SK-N-SH treated with all-trans-retinoic acid at 6 μM for 48 hours (cell line): Measurements from ENCODE around the gene KCNG3.

Source experiments
- ATAC-seq: fragments of 200-7000 bp; cut with Tn5 transposase; 3 replicates; pipeline ENCODE4 v1.9.1; 2020; ENCODE audit warnings: mild to moderate bottlenecking, moderate library complexity
- ARNTL ChIP-seq: fragments of 450-650 bp; formaldehyde crosslinking; IDR thresholded peaks from 2 replicates; pipeline ENCODE4 v1.5.0; 2020; ENCODE audit warnings: low read depth, mild to moderate bottlenecking, moderate library complexity, borderline replicate concordance
- CSDC2 ChIP-seq: fragments of 250-450 bp; sonication (Bioruptor Pico); IDR thresholded peaks from 2 replicates; pipeline ENCODE4 v1.5.0; 2020; ENCODE audit warnings: mild to moderate bottlenecking, moderate library complexity
- ESRRG ChIP-seq: fragments of 250-450 bp; sonication (Bioruptor Pico); IDR thresholded peaks from 2 replicates; pipeline ENCODE4 v1.6.1; 2021; ENCODE audit warnings: mild to moderate bottlenecking
- GLIS3 ChIP-seq: fragments of 250-450 bp; sonication (Bioruptor Pico); IDR thresholded peaks from 2 replicates; pipeline ENCODE4 v1.5.0; 2020; ENCODE audit warnings: mild to moderate bottlenecking, moderate library complexity
- ISL1 ChIP-seq: fragments of 250-450 bp; sonication (Bioruptor Pico); IDR thresholded peaks from 2 replicates; pipeline ENCODE4 v2.1.2; 2022; ENCODE audit warnings: mild to moderate bottlenecking, moderate library complexity
- OSR1 ChIP-seq: fragments of 250-450 bp; sonication (Bioruptor Pico); IDR thresholded peaks from 2 replicates; pipeline ENCODE4 v1.8.0; 2022; ENCODE audit warnings: moderate library complexity, mild to moderate bottlenecking, inconsistent platforms
- PPARA ChIP-seq: fragments of 250-450 bp; sonication (Bioruptor Pico); IDR thresholded peaks from 2 replicates; pipeline ENCODE4 v1.5.0; 2020; ENCODE audit warnings: mild to moderate bottlenecking, borderline replicate concordance
- RARB ChIP-seq: fragments of 250-450 bp; sonication (Bioruptor Pico); IDR thresholded peaks from 2 replicates; pipeline ENCODE4 v1.8.0; 2021; ENCODE audit warnings: mild to moderate bottlenecking, moderate library complexity
- SNAI2 ChIP-seq: fragments of 250-450 bp; sonication (Bioruptor Pico); IDR thresholded peaks from 2 replicates; pipeline ENCODE4 v1.5.0; 2020; ENCODE audit warnings: mild to moderate bottlenecking, moderate library complexity
- TCF4 ChIP-seq: fragments of 250-450 bp; sonication (Bioruptor Pico); IDR thresholded peaks from 2 replicates; pipeline ENCODE4 v1.8.0; 2021; ENCODE audit warnings: mild to moderate bottlenecking, moderate library complexity, borderline replicate concordance
- ZC3H10 ChIP-seq: fragments of 250-450 bp; sonication (Bioruptor Pico); IDR thresholded peaks from 2 replicates; pipeline ENCODE4 v1.5.1; 2021; ENCODE audit warnings: mild to moderate bottlenecking, moderate library complexity
- ZFP3 ChIP-seq: fragments of 250-450 bp; sonication (Bioruptor Pico); IDR thresholded peaks from 2 replicates; pipeline ENCODE4 v1.5.0; 2020; ENCODE audit warnings: mild to moderate bottlenecking, moderate library complexity
- ZFP30 ChIP-seq: fragments of 450-650 bp; formaldehyde crosslinking; IDR thresholded peaks from 2 replicates; pipeline ENCODE4 v1.5.0; 2022; ENCODE audit warnings: mild to moderate bottlenecking, moderate library complexity
- ZNF565 ChIP-seq: fragments of 450-650 bp; formaldehyde crosslinking; conservative IDR thresholded peaks from 2 replicates; pipeline ENCODE4 v1.5.0; 2020; ENCODE audit warnings: low read depth, mild to moderate bottlenecking, moderate library complexity
- ZNF70 ChIP-seq: fragments of 450-650 bp; formaldehyde crosslinking; IDR thresholded peaks from 2 replicates; pipeline ENCODE4 v1.5.0; 2020; ENCODE audit warnings: mild to moderate bottlenecking, moderate library complexity
- ZNF8 ChIP-seq: fragments of 450-650 bp; formaldehyde crosslinking; IDR thresholded peaks from 2 replicates; pipeline ENCODE4 v1.5.0; 2020; ENCODE audit warnings: mild to moderate bottlenecking, moderate library complexity
- TF ChIP-seq, protein P1 (sequence below): fragments of 250-450 bp; sonication (Bioruptor Pico); IDR thresholded peaks from 2 replicates; pipeline ENCODE4 v1.5.1; 2021; ENCODE audit warnings: mild to moderate bottlenecking, moderate library complexity
- TF ChIP-seq, protein P2 (sequence below): fragments of 250-450 bp; sonication (Bioruptor Pico); IDR thresholded peaks from 2 replicates; pipeline ENCODE4 v1.8.0; 2021; ENCODE audit warnings: low read depth, mild to moderate bottlenecking, moderate library complexity, borderline replicate concordance
- TF ChIP-seq, protein P3 (sequence below): fragments of 250-450 bp; sonication (Bioruptor Pico); IDR thresholded peaks from 2 replicates; pipeline ENCODE4 v1.5.0; 2020; ENCODE audit warnings: mild to moderate bottlenecking, moderate library complexity
- TF ChIP-seq, protein P4 (sequence below): fragments of 250-450 bp; sonication (Bioruptor Pico); IDR thresholded peaks from 2 replicates; pipeline ENCODE4 v1.8.0; 2020; ENCODE audit warnings: mild to moderate bottlenecking, moderate library complexity, borderline replicate concordance

The KCNG3 gene

DNA sequence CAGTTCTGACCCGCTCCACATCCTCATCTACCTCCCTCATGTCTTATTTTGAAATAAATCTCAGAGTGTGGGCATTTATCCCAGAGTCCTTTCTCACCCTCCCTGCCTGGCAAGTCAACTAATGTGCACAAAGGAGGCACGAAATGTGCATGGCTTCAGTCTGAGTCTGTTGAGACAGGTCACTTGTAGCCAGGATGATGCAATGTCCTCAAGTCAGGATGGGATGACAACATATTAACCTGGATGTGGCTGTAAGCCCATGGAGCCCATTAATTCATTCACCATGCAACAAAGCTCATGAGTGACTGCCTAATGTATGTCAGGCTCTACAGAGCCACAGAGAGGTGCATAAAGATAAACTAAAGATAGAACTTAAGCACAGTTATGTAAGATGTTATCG is 34.5 kb downstream of the KCNG3 start:
- TF ChIP-seq ZNF70 (CRISPR knock-in tag) (no peak), SNAI2 (CRISPR knock-in tag) (no peak), PPARA (CRISPR knock-in tag) (no peak), OSR1 (CRISPR knock-in tag) (no peak), TCF4 (CRISPR knock-in tag) (no peak), CSDC2 (CRISPR knock-in tag) (no peak), ARNTL (no peak), ZC3H10 (CRISPR knock-in tag) (no peak), ZFP30 (CRISPR knock-in tag) (no peak), ZNF8 (CRISPR knock-in tag) (no peak), ISL1 (CRISPR knock-in tag) (no peak), ZNF565 (CRISPR knock-in tag) (no peak)
- TF ChIP-seq, protein P1, sequence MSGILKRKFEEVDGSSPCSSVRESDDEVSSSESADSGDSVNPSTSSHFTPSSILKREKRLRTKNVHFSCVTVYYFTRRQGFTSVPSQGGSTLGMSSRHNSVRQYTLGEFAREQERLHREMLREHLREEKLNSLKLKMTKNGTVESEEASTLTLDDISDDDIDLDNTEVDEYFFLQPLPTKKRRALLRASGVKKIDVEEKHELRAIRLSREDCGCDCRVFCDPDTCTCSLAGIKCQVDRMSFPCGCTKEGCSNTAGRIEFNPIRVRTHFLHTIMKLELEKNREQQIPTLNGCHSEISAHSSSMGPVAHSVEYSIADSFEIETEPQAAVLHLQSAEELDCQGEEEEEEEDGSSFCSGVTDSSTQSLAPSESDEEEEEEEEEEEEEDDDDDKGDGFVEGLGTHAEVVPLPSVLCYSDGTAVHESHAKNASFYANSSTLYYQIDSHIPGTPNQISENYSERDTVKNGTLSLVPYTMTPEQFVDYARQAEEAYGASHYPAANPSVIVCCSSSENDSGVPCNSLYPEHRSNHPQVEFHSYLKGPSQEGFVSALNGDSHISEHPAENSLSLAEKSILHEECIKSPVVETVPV (CRISPR knock-in tag), result no peak
- TF ChIP-seq, protein P2, sequence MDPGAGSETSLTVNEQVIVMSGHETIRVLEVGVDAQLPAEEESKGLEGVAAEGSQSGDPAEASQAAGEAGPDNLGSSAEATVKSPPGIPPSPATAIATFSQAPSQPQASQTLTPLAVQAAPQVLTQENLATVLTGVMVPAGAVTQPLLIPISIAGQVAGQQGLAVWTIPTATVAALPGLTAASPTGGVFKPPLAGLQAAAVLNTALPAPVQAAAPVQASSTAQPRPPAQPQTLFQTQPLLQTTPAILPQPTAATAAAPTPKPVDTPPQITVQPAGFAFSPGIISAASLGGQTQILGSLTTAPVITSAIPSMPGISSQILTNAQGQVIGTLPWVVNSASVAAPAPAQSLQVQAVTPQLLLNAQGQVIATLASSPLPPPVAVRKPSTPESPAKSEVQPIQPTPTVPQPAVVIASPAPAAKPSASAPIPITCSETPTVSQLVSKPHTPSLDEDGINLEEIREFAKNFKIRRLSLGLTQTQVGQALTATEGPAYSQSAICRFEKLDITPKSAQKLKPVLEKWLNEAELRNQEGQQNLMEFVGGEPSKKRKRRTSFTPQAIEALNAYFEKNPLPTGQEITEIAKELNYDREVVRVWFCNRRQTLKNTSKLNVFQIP (CRISPR knock-in tag), result no peak
- TF ChIP-seq, all 23 proteins: peak for 0
- no peak for ATAC-seq

DNA sequence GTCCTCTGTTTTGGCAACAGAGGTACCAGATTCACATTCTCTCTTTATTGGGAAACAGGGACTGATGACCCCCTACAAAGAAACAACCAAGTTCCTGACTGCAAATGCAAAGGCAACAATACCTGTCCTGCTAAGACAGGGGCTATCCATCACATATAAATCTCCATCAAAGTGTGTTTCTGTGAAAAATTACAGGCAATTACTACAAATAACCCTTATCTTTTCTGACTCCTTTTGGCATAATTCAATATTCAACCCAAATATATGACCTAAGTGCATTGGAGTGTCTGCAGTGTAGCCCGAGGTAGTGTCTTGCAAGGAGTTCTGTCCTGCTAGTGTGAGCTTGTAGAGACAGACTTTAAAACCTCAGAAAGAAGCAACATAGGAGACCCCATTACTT is 35.4 kb downstream of the KCNG3 start:
- TF ChIP-seq ZFP30 (CRISPR knock-in tag) (no peak), ISL1 (CRISPR knock-in tag) (peak; percentile 64)
- no peak for ATAC-seq

DNA sequence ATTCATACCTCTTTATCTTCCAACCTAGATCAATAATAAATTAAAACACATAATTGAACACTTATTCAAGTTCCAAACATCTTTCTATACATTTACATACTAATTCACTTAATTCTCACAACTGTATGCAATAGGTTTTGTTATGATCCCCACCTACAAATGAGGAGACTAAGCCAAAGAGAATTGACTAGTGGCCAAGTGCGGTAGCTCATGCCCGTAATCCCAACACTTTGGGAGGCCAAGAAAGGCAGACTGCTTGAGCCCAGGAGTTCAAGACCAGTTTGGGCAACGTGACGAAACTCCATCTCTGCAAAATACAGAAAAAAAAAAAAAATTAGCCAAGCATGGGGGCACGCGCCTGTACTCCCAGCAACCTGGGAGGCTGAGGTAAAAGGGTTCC is 36.8 kb downstream of the KCNG3 start:
- TF ChIP-seq ZC3H10 (CRISPR knock-in tag) (no peak), ZNF8 (CRISPR knock-in tag) (no peak), SNAI2 (CRISPR knock-in tag) (no peak), ZFP3 (CRISPR knock-in tag) (no peak), TCF4 (CRISPR knock-in tag) (no peak), CSDC2 (CRISPR knock-in tag) (no peak), ZNF565 (CRISPR knock-in tag) (no peak), GLIS3 (CRISPR knock-in tag) (no peak), RARB (CRISPR knock-in tag) (no peak), ESRRG (no peak)
- TF ChIP-seq, protein P1 (CRISPR knock-in tag), result no peak
- TF ChIP-seq, protein P3, sequence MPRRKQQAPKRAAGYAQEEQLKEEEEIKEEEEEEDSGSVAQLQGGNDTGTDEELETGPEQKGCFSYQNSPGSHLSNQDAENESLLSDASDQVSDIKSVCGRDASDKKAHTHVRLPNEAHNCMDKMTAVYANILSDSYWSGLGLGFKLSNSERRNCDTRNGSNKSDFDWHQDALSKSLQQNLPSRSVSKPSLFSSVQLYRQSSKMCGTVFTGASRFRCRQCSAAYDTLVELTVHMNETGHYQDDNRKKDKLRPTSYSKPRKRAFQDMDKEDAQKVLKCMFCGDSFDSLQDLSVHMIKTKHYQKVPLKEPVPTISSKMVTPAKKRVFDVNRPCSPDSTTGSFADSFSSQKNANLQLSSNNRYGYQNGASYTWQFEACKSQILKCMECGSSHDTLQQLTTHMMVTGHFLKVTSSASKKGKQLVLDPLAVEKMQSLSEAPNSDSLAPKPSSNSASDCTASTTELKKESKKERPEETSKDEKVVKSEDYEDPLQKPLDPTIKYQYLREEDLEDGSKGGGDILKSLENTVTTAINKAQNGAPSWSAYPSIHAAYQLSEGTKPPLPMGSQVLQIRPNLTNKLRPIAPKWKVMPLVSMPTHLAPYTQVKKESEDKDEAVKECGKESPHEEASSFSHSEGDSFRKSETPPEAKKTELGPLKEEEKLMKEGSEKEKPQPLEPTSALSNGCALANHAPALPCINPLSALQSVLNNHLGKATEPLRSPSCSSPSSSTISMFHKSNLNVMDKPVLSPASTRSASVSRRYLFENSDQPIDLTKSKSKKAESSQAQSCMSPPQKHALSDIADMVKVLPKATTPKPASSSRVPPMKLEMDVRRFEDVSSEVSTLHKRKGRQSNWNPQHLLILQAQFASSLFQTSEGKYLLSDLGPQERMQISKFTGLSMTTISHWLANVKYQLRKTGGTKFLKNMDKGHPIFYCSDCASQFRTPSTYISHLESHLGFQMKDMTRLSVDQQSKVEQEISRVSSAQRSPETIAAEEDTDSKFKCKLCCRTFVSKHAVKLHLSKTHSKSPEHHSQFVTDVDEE (CRISPR knock-in tag), result no peak
- TF ChIP-seq, protein P4, sequence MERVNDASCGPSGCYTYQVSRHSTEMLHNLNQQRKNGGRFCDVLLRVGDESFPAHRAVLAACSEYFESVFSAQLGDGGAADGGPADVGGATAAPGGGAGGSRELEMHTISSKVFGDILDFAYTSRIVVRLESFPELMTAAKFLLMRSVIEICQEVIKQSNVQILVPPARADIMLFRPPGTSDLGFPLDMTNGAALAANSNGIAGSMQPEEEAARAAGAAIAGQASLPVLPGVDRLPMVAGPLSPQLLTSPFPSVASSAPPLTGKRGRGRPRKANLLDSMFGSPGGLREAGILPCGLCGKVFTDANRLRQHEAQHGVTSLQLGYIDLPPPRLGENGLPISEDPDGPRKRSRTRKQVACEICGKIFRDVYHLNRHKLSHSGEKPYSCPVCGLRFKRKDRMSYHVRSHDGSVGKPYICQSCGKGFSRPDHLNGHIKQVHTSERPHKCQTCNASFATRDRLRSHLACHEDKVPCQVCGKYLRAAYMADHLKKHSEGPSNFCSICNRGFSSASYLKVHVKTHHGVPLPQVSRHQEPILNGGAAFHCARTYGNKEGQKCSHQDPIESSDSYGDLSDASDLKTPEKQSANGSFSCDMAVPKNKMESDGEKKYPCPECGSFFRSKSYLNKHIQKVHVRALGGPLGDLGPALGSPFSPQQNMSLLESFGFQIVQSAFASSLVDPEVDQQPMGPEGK (CRISPR knock-in tag), result no peak
- ATAC-seq, result peak; percentile 44; the same call in 1 of the 3 replicates
